ENCODE measurements around the gene PRKCE. TPM values are rescaled to one million over a fixed set of nuclear protein-coding genes. Genes with fewer than 3 reads are reported as not detected.

PRKCE gene
- total and polyA plus RNA-seq, 2 donors (not counting 1 experiment from before 2014, with no cell fraction given), result 23.6 to 271 TPM

GRCh38 chr2:46143429-46144132 lies 492.1 kb downstream of the PRKCE start:
- WGBS (ENCODE audit: insufficient coverage), result 97% methylated on average over 9 of the region's 9 CpGs
- ATAC-seq (ENCODE audit: low read depth) (no peak), DNase-seq (no peak)
- no peaks in the 10 kb centered on the region for H3K4me1 ChIP-seq (ENCODE audit: control insufficient read depth in 2 of 2, insufficient read depth in 2 of 2, low read length in 2 of 2)
- no peaks in the 10 kb centered on the region for H3K27me3 ChIP-seq (replicated peaks in 1 of 4; ENCODE audit: control extremely low read depth in 1 of 4, control insufficient read depth in 3 of 4, insufficient read depth in 4 of 4, low read length in 3 of 4)
- peaks cover 3 to 42% of the 10 kb centered on the region in 2 experiments for H3K36me3 ChIP-seq (replicated peaks in 1 of 2; ENCODE audit: control extremely low read depth in 1 of 2, control insufficient read depth in 1 of 2, extremely low read depth in 1 of 2, insufficient read depth in 2 of 2, low read length in 1 of 2)
- H3K4me2 ChIP-seq (replicated peaks; ENCODE audit: low read depth, low read length, poor library complexity, severe bottlenecking), result no peak overlapping the region
- H3K27me3 Mint-ChIP-seq, result no peaks in the 10 kb centered on the region
- H3K4me3 Mint-ChIP-seq, result no peak overlapping the region
- no peak overlapping the region for H3K9ac ChIP-seq (ENCODE audit: low read length)
- H3K4me3 ChIP-seq (ENCODE audit: control extremely low read depth in 1 of 5, extremely low read depth in 1 of 5, insufficient read depth in 1 of 5, low read depth in 2 of 5, low read length in 4 of 5), result no peak overlapping the region
- POLR2A ChIA-PET, result no interaction called here
- intact Hi-C loops (cut with micrococcal nuclease), result no loop called here
- H3K9me3 ChIP-seq (ENCODE audit: control extremely low read depth in 1 of 3, control insufficient read depth in 2 of 3, insufficient read depth in 1 of 3, low read length in 2 of 3), result no peaks in the 10 kb centered on the region
- no peak overlapping the region for H2AFZ ChIP-seq (ENCODE audit: insufficient read depth, low read depth, low read length, poor library complexity, severe bottlenecking)
- H3K27ac Mint-ChIP-seq, result no peak overlapping the region
- TF ChIP-seq EZH2 (IDR thresholded peaks at IDR 0.05; ENCODE audit: borderline replicate concordance, insufficient read depth, low read depth, low read length, poor library complexity, severe bottlenecking), result no peak
- TF ChIP-seq CTCF (IDR thresholded peaks at IDR 0.05), result no peak
- CTCF ChIA-PET, result no interaction called here
- H3K79me2 ChIP-seq (ENCODE audit: control insufficient read depth, insufficient read depth, low read length), result no peaks in the 10 kb centered on the region
- no peaks in the 10 kb centered on the region for H3K9me3 Mint-ChIP-seq (ENCODE audit: insufficient read depth)
- no peaks in the 10 kb centered on the region for H4K20me1 ChIP-seq (ENCODE audit: control insufficient read depth, insufficient read depth, low read length, poor library complexity, severe bottlenecking)
- no peaks in the 10 kb centered on the region for H3K4me1 Mint-ChIP-seq
- H3K27ac ChIP-seq (ENCODE audit: low read length in 2 of 2), result no peak overlapping the region

- Histone ChIP-seq H3K79me2 (ENCODE audit: control insufficient read depth, insufficient read depth, low read length) (no peaks in the 10 kb centered on the region), H3K27me3 (replicated peaks in 1 of 4; ENCODE audit: control extremely low read depth in 1 of 4, control insufficient read depth in 3 of 4, insufficient read depth in 4 of 4, low read length in 3 of 4) (no peaks in the 10 kb centered on the region), H4K20me1 (ENCODE audit: control insufficient read depth, insufficient read depth, low read length, poor library complexity, severe bottlenecking) (no peaks in the 10 kb centered on the region), H3K27ac (ENCODE audit: low read length in 2 of 2) (no peak overlapping the region), H3K9me3 (ENCODE audit: control extremely low read depth in 1 of 3, control insufficient read depth in 2 of 3, insufficient read depth in 1 of 3, low read length in 2 of 3) (no peaks in the 10 kb centered on the region), H2AFZ (ENCODE audit: insufficient read depth, low read depth, low read length, poor library complexity, severe bottlenecking) (no peak overlapping the region), H3K4me3 (ENCODE audit: control extremely low read depth in 1 of 5, extremely low read depth in 1 of 5, insufficient read depth in 1 of 5, low read depth in 2 of 5, low read length in 4 of 5) (no peak overlapping the region), H3K9ac (ENCODE audit: low read length) (no peak overlapping the region), H3K4me2 (replicated peaks; ENCODE audit: low read depth, low read length, poor library complexity, severe bottlenecking) (no peak overlapping the region), H3K4me1 (ENCODE audit: control insufficient read depth in 2 of 2, insufficient read depth in 2 of 2, low read length in 2 of 2) (no peaks in the 10 kb centered on the region), H3K36me3 (replicated peaks in 1 of 2; ENCODE audit: control extremely low read depth in 1 of 2, control insufficient read depth in 1 of 2, extremely low read depth in 1 of 2, insufficient read depth in 2 of 2, low read length in 1 of 2) (peaks cover 3 to 49% of the 10 kb centered on the region in 2 experiments)
- DNase-seq (no peak), ATAC-seq (ENCODE audit: low read depth) (no peak)
- WGBS (ENCODE audit: insufficient coverage), result 100% methylated on average over 6 of the region's 6 CpGs
- Mint-ChIP-seq H3K4me3 (no peak overlapping the region), H3K4me1 (no peaks in the 10 kb centered on the region), H3K9me3 (ENCODE audit: insufficient read depth) (no peaks in the 10 kb centered on the region), H3K27ac (no peak overlapping the region), H3K27me3 (no peaks in the 10 kb centered on the region)
- CTCF ChIA-PET, result no interaction called here
- intact Hi-C loops (cut with micrococcal nuclease), result no loop called here
- TF ChIP-seq EZH2 (IDR thresholded peaks at IDR 0.05; ENCODE audit: borderline replicate concordance, insufficient read depth, low read depth, low read length, poor library complexity, severe bottlenecking) (no peak), CTCF (IDR thresholded peaks at IDR 0.05) (no peak)
- POLR2A ChIA-PET, result no interaction called here
Measured at GRCh38 chr2:46144133-46144800, 492.8 kb downstream of the PRKCE start.
